ENCODE measurements around the gene RAPGEF2.
"Not testable (repeated sequence)": the region's sequence is repeated elsewhere in the genome, so short reads cannot be mapped to it uniquely, and the experiment has no call there.

RAPGEF2 gene

GRCh38 chr4:159175989-159176375 is 73.1 kb downstream of the RAPGEF2 start:
- peak overlapping the region; percentile 12; the same call in 1 of the 2 replicates for H3K9ac ChIP-seq (ENCODE audit: low read depth, low read length)
- peaks cover 50% of the 10 kb centered on the region for H3K4me1 ChIP-seq (ENCODE audit: insufficient read depth, low read length)
- H3K36me3 ChIP-seq (ENCODE audit: insufficient read depth, low read length): no peaks in the 10 kb centered on the region
- H3K9me3 ChIP-seq (ENCODE audit: control insufficient read depth, insufficient read depth, low read length): no peaks in the 10 kb centered on the region

GRCh38 chr4:159177265-159178150 is 74.6 kb downstream of the RAPGEF2 start:
- H3K9ac ChIP-seq (ENCODE audit: low read depth, low read length): no peak overlapping the region
- H3K4me1 ChIP-seq (ENCODE audit: insufficient read depth, low read length): peaks cover 50% of the 10 kb centered on the region
- no peaks in the 10 kb centered on the region for H3K36me3 ChIP-seq (ENCODE audit: insufficient read depth, low read length)
- H3K9me3 ChIP-seq (ENCODE audit: control insufficient read depth, insufficient read depth, low read length): no peaks in the 10 kb centered on the region

- H3K9ac ChIP-seq (ENCODE audit: low read depth, low read length): no peak overlapping the region
- peaks cover 50% of the 10 kb centered on the region for H3K4me1 ChIP-seq (ENCODE audit: insufficient read depth, low read length)
- H3K36me3 ChIP-seq (ENCODE audit: insufficient read depth, low read length): no peaks in the 10 kb centered on the region
- H3K9me3 ChIP-seq (ENCODE audit: control insufficient read depth, insufficient read depth, low read length): no peaks in the 10 kb centered on the region
Observed at GRCh38 chr4:159178151-159178546, 75.3 kb downstream of the RAPGEF2 start.

- Histone ChIP-seq H3K4me1 (ENCODE audit: insufficient read depth, low read length) (peaks cover 42% of the 10 kb centered on the region), H3K9me3 (ENCODE audit: control insufficient read depth, insufficient read depth, low read length) (no peaks in the 10 kb centered on the region), H3K36me3 (ENCODE audit: insufficient read depth, low read length) (no peaks in the 10 kb centered on the region), H3K9ac (ENCODE audit: low read depth, low read length) (no peak overlapping the region; the same call in 1 of the 2 replicates)
Observed at GRCh38 chr4:159178979-159179969, 76.4 kb downstream of the RAPGEF2 start.

GRCh38 chr4:159183885-159184605 is 81.2 kb downstream of the RAPGEF2 start:
- peaks cover 10% of the 10 kb centered on the region for H3K4me1 ChIP-seq (ENCODE audit: insufficient read depth, low read length)
- H3K36me3 ChIP-seq (ENCODE audit: insufficient read depth, low read length); H3K9ac ChIP-seq (ENCODE audit: low read depth, low read length); H3K9me3 ChIP-seq (ENCODE audit: control insufficient read depth, insufficient read depth, low read length): not testable (repeated sequence)

- Histone ChIP-seq H3K36me3 (ENCODE audit: insufficient read depth, low read length) (no peaks in the 10 kb centered on the region), H3K4me1 (ENCODE audit: insufficient read depth, low read length) (no peaks in the 10 kb centered on the region)
Observed at GRCh38 chr4:159185591-159186023, 82.7 kb downstream of the RAPGEF2 start.

GRCh38 chr4:159188646-159189045 is 85.8 kb downstream of the RAPGEF2 start:
- no peaks in the 10 kb centered on the region for H3K36me3 ChIP-seq (ENCODE audit: insufficient read depth, low read length)
- no peaks in the 10 kb centered on the region for H3K9me3 ChIP-seq (ENCODE audit: control insufficient read depth, insufficient read depth, low read length)
- H3K4me1 ChIP-seq (ENCODE audit: insufficient read depth, low read length): peaks cover 3% of the 10 kb centered on the region; the same call in 1 of the 2 replicates
- H3K9ac ChIP-seq (ENCODE audit: low read depth, low read length): no peak overlapping the region

More at GRCh38 chr4:159185591-159186023, 82.7 kb downstream of the RAPGEF2 start:
- no peak overlapping the region for H3K9ac ChIP-seq (ENCODE audit: low read depth, low read length)
- no peaks in the 10 kb centered on the region for H3K9me3 ChIP-seq (ENCODE audit: control insufficient read depth, insufficient read depth, low read length)

GRCh38 chr4:159190651-159191050 is 87.8 kb downstream of the RAPGEF2 start:
- Histone ChIP-seq H3K36me3 (ENCODE audit: insufficient read depth, low read length) (no peaks in the 10 kb centered on the region), H3K4me1 (ENCODE audit: insufficient read depth, low read length) (peaks cover 3% of the 10 kb centered on the region; the same call in 1 of the 2 replicates), H3K9ac (ENCODE audit: low read depth, low read length) (no peak overlapping the region), H3K9me3 (ENCODE audit: control insufficient read depth, insufficient read depth, low read length) (no peaks in the 10 kb centered on the region)

- peaks cover 3% of the 10 kb centered on the region for H3K4me1 ChIP-seq (ENCODE audit: insufficient read depth, low read length)
- H3K9me3 ChIP-seq (ENCODE audit: control insufficient read depth, insufficient read depth, low read length): no peaks in the 10 kb centered on the region
- H3K36me3 ChIP-seq (ENCODE audit: insufficient read depth, low read length): no peaks in the 10 kb centered on the region
- no peak overlapping the region for H3K9ac ChIP-seq (ENCODE audit: low read depth, low read length)
Observed at GRCh38 chr4:159191989-159192388, 89.1 kb downstream of the RAPGEF2 start.

- Histone ChIP-seq H3K9me3 (ENCODE audit: control insufficient read depth, insufficient read depth, low read length) (no peaks in the 10 kb centered on the region), H3K36me3 (ENCODE audit: insufficient read depth, low read length) (no peaks in the 10 kb centered on the region), H3K4me1 (ENCODE audit: insufficient read depth, low read length) (peaks cover 13% of the 10 kb centered on the region), H3K9ac (ENCODE audit: low read depth, low read length) (no peak overlapping the region)
Observed at GRCh38 chr4:159193046-159193620, 90.3 kb downstream of the RAPGEF2 start.

- Histone ChIP-seq H3K36me3 (ENCODE audit: insufficient read depth, low read length) (no peaks in the 10 kb centered on the region), H3K4me1 (ENCODE audit: insufficient read depth, low read length) (peaks cover 13% of the 10 kb centered on the region), H3K9ac (ENCODE audit: low read depth, low read length) (no peak overlapping the region), H3K9me3 (ENCODE audit: control insufficient read depth, insufficient read depth, low read length) (no peaks in the 10 kb centered on the region)
Observed at GRCh38 chr4:159195361-159195769, 92.5 kb downstream of the RAPGEF2 start.

- no peaks in the 10 kb centered on the region for H3K9me3 ChIP-seq (ENCODE audit: control insufficient read depth, insufficient read depth, low read length)
- no peaks in the 10 kb centered on the region for H3K36me3 ChIP-seq (ENCODE audit: insufficient read depth, low read length)
- H3K9ac ChIP-seq (ENCODE audit: low read depth, low read length): no peak overlapping the region
- peaks cover 10% of the 10 kb centered on the region for H3K4me1 ChIP-seq (ENCODE audit: insufficient read depth, low read length)
Observed at GRCh38 chr4:159197260-159197884, 94.5 kb downstream of the RAPGEF2 start.

- no peaks in the 10 kb centered on the region for H3K36me3 ChIP-seq (ENCODE audit: insufficient read depth, low read length)
- H3K9ac ChIP-seq (ENCODE audit: low read depth, low read length): no peak overlapping the region
- H3K4me1 ChIP-seq (ENCODE audit: insufficient read depth, low read length): peaks cover 10% of the 10 kb centered on the region
- no peaks in the 10 kb centered on the region for H3K9me3 ChIP-seq (ENCODE audit: control insufficient read depth, insufficient read depth, low read length)
Observed at GRCh38 chr4:159197885-159198269, 95.0 kb downstream of the RAPGEF2 start.
